NOMO-1 treated with dmso at 0.1 percent for 144 hours (cell line): Measurements from ENCODE around the gene SLC9A8.

Source experiments
- DNase-seq: peaks from one replicate; lab custom pipeline; 2025; ENCODE audit not compliant: unreplicated experiment; lab: John Stamatoyannopoulos, UW

The SLC9A8 gene

DNA sequence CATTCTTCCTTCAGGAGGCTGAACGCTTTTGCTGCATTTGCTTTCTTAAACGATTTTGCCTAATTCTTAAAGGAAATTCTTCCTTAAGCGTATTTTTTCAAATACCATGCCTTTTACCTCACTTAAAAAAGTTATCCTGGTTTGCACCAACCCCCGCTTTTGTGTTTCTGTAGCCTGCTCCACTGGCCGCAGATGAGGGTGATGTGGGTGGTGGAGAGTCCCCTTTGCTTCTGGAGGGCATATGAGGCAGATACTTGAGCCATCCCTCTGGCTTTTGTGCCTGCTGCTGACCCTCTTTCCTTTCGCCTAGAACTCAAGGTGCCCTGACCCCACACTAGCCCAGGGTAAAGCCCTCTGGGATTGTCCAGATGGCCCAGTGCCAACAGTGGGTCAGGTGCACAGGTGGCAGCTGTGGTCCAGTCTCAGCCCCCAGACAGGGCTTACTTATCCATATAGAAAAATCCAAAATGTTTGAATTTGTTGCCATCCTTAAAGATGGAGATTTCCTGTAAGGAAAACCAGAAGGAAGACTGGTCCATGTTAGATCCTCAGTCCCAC lies 58.8 kb downstream of the SLC9A8 start:
- no peak for DNase-seq

DNA sequence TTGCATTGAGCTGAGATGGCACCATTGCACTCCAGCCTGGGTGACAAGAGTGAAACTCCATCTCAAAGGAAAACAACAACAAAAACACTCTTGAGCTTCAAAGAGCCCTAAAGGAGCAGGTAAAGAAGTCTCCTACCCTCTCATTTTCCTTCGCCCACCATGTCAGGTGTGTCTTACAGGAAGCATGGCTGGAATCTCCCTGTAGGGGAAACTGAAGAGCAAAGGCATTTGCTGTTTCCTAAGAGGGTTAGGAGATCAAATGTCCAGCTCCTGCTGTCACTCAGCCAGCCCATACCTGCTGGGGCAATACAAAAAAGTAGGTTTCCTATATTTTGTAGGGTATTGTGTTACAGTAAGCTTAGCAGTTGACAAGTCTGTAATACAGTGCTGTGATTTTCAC lies 59.4 kb downstream of the SLC9A8 start:
- no peak for DNase-seq

DNA sequence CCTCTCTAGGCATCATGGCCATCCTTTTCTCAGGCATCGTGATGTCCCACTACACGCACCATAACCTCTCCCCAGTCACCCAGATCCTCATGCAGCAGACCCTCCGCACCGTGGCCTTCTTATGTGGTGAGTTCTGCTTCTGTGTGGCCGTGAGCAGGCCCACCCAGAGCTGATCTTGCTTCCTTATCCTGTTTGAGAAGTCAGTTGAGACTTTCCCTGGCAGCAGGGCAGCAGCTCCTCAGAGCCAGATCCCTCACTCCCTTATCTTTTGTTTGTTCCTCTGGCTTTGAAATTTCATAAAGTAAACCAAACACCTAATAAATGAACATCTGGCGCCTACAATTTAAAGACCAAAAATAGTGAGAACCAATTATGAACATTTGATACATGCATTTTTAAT lies 62.1 kb downstream of the SLC9A8 start:
- DNase-seq: no peak

DNA sequence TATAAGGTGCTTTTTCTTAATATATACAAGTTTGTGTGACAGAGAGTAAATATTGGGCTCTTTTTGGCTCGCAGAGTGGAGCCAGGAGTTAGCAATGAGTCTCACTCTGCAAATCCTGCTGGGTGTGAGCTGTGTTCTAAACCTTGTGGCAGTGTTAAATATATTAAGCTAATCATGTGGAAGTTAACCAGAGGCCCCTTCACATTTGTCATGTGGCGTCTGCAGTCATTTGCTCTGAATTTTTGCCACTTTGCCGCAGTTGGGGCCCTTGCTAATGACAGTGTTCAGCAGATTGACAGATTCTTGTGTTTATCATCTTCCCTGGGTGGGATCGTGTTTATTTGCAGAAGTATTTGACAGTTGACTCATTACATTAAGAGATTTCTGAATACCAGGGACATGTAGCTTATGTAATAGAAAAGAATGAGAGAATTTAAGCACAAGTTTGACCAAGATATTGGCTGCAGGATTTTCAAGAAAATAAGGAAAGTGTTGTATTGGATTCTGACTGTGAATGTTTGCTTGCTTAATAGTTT lies 64.8 kb downstream of the SLC9A8 start:
- DNase-seq: no peak

DNA sequence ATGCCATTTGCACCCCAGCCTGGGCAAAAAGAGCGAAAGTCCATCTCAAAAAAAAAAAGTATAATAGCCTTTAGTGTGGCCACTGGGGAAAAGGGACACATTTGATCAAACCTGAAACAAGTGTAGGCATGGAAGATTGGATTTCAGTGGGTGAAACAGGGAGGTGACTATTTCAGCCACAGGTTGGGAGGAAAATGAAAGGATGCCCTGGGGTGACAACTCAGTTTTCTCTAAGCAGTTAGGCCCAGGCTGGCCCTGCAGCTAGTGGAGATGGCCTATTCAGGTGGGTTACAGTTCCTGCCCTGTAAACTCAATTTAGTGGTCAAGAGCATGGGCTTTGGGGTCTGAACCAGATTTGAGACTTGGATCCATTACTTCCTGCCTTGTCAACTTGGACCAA lies 66.3 kb downstream of the SLC9A8 start:
- no peak for DNase-seq

DNA sequence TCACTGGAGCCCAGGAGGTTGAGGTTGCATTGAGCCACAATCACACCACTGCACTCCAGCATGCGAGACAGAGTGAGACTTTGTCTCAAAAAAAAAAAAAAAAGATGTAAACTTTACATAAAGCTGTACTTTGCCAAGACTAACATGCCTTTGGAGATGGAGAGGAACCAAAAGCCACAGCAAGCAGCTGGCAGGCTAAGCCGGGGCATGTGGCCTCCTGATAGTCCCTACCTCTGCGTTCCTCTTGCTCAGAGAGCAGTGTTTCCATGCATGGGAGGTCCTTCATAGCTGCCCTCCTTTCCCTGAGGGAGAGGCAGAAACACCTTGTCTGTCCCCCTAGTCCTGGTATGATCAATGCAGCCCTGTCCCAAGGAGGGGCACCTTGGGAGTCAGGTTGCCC lies 67.5 kb downstream of the SLC9A8 start:
- DNase-seq: no peak

DNA sequence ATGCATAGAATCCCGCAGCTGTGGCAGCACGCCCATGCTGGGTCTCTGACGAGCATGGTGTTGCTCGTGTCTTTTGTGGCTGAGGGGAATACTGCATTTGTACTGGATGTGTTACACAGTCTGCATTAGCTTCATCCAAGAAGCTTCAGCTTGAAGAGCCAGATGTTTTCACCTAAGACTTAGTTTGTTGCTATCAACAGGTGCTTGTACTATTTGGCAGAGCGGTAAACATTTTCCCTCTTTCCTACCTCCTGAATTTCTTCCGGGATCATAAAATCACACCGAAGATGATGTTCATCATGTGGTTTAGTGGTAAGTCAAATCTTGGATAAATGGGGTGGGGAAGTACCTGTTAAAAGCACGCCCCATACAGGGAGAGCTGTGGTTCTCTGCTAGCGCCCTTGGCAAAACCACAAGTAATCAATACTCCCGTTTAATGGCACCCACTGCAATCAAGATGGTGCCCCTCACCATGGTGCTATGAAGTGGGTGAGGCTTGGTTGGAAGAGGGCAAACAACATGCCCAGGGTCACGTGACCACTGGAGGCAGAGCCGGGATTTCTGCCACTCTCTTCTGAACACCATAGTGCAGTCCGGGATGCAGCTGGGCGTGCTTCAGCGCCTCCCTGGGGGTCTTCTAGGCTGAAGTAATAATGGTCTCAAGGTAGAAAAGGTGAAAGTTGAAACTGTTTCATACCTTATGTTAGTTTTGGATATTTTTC lies 68.3 kb downstream of the SLC9A8 start:
- DNase-seq: no peak

DNA sequence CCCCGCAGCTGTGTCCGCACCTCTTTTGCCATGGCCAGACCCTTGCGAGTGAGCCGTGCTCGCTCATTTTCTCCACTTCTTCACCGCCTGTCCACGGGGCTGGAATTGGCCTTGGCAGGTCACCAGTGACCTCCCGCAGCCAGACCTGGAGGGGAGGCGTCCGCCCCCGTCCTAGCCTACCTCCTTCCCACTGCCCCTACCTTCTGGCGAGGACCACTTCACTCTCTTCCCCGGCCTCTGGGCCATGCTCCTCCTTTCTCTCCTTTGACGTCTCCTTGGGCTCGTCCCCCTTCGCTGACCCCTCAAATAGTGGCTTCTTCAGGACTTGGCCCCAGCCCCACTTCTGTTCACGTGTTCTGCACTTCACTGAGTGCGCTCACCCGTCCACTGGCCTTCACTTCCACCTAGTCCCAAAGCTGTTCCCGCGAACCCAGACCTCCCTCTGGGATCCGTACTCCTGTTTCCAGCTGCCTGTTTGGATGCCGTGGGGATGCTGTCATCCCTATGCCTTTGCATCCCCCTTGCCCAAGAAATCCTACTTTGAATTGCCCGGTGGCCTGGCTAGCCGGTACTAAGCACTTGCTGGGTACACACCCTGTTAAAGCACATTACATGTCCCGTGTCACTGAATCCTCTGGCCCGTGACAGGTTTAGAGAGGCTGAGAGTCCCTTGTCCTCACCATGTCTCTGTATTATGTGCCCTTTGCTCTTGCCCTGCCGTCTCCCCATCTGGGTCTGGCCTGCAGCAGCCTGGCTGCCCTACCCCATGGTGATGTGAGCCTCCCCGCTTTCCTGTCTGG lies 69.7 kb downstream of the SLC9A8 start:
- no peak for DNase-seq

DNA sequence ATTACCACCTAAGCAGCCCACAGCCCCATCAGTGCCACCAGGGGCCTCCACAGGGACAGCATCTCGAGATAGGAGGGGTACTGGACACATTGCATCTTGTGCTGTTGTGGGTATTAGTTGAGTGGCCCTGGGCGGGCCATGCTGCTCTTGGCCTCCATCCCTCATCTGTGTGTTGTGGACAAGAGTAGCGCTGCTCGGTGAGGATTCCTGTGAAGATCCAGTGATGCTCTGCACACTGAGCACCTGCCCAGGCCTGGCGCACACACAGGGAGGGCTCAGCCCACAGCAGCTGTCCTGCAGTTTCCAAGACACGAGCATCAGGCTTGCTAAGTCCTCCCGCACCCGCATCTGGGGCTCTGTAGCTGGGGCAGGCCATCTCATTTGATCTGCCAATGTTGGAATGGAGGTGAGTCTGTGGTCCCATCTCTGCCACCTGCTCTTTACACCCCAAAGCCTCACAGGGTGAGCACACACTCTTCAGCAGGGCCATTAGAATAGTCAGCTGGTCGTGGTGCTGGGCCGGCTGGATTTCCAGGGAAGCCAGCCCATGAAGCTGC lies 70.7 kb downstream of the SLC9A8 start:
- DNase-seq: no peak

DNA sequence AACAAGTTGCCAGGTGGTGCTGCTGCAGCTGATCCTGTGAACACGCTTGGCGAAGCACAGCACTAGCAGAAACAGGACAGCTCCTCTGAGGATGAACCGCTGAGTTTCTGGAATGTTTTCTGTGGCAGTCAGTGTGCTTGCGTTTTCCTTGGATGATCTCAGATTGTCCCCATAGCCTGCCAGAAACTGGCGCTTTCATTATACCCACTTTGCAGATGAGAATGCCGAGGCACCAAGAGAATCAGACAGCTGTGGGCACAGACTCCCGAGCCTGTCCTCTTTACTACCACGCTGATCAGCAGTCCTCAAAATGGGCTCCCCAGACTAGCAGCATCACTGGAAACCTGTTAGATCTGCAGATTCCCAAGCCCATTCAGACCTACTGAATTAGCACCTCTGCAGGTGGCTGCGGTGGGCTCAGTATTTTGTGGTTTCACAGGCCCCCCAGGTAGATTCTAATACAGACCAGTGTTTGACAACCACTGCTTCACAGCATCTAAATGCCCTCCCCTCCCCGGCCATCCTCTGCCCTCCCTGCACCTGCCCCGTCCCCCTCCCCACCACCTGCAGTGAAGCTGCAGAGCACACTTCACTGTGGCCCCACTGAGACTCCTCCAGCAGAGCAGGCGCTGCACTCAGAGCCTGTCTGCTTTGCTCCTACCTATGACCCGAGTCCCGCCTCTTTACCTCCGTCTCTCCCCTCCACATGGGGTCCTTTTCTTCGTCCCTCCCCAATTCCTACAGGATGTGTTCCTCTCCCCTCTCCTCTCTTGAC lies 73.1 kb downstream of the SLC9A8 start:
- DNase-seq: no peak

DNA sequence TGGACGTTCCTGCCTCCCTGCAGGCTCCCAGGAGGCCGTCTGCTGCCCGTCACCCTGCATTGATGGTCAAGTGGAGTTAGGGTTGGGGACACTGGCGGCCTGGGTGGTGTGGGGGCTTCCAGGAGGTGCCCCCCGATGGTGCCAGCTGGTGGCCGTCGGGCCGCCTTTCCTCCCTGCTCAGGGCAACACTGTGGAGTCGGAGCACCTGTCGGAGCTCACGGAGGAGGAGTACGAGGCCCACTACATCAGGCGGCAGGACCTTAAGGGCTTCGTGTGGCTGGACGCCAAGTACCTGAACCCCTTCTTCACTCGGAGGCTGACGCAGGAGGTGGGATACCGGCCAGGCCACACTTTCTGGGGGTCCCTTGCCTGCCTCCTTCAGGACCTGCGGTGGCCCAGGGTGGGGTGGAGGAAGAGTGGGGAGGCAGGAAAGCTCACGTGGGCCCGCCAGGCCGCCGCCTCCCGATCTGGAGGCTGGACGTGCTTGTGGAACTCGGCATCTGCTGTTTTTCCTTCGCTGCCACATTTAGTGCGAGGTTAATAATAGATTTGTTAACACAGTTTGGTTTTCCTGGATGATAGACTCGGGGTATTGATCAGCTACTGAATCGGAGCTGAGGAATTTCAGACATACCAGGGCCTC lies 74.1 kb downstream of the SLC9A8 start:
- DNase-seq: no peak

DNA sequence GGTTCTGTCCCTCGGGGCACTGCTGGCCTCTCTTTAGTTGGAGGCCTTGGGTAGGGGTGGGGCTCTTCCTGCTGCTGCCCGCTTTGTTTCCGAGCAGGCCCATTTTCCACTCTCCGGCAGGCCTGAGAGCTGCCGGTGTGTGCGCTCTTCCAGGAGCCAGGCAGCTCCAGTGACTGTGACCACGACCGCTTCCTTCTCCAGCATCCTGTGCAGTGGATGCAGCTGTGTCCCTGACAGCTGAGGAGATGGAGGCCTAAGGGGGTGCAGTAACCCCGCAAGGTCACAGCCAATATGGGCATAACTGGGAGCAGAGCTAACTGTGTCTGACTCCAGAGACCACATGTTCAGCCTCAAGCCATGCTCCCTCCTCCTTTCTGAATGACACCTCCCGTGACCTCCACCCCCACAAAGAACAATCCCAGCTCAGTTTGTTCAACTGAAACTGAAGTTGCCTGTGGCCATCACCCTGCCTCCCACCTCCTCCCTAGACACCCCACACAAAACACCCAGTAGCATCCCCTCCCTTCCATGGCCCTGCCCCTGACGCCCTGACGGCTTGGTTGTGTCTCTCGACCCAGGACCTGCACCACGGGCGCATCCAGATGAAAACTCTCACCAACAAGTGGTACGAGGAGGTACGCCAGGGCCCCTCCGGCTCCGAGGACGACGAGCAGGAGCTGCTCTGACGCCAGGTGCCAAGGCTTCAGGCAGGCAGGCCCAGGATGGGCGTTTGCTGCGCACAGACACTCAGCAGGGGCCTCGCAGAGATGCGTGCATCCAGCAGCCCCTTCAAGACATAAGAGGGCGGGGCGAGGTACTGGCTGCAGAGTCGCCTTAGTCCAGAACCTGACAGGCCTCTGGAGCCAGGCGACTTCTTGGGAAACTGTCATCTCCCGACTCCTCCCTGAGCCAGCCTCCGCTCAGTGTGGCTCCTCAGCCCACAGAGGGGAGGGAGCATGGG lies 74.9 kb downstream of the SLC9A8 start:
- no peak for DNase-seq

DNA sequence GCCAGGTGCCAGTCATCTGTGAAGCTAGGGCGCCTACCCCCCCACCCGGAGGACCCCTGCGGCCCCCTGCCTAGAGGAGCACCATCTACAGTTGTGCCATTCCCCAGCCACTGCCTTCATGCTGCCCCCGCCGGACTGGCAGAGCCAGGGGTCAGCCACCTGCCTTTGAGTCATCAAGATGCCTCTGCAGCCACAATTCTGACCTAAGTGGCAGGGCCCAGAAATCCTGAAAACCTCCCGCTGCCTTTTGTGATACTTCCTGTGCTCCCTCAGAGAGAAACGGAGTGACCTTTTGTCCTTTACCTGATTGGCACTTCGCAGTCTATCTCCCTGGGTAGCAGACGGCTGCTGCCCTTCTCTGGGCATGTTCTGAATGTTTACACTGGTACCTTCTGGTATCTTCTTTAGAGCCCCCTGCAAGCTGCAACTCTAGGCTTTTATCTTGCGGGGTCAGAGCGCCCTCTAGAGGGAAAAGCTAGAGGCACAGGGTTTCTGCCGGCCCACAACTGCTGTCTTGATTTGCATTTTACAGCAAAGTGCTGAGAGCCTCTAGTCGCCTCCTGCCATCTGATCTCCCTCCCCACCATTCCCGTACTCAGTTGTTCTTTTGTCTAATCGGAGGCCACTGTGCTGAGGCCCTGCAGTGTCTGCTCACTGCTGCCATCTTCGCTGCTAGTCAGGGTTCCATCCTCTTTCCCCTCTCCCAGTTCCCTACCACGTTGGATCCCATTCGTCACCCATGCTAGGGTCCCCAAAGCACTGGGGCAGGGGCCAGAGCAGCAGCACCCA lies 75.8 kb downstream of the SLC9A8 start:
- DNase-seq: peak; percentile 27

DNA sequence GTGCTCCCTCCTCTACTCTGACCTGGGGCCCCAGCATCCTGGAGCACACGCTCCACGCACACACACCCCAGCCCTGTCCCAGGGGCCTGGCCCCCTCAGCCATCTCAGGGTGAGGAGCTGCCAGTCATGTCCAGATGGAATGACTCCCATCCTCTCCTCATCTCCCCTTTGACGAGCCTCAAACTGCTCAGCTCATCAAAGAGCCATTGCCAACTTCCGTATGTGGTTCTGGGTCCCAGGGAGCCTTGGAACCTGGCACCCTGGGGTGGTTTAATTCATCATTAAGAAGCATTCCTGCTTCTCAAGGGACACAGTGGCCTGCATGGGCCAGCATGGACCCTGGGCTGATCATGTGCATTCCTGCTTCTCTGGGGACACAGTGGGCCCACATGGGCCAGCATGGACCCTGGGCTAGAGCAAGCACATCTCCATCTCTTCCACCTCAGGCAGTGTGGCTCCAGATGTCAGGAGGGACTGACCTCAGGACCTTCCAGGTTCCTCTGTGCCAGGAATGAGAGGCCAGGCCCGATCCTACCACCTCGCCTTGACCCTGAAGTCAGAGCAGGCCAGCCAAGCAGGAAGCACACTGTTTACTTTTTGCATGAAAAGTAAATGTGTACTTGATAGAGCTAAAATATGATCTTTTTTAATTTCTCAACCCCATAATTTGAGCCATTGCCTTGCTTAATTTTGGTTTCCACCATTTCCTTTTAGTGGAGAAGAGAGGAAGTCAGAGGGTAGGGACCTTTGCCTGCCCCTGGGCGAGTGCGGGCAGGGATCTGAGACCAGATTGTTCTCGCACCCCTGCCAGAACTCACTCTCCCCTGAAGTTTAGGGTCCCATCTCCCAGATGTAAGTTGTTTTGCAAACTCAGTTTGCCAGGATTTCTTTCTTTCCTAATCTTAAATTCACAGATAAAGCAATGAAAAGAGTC lies 76.6 kb downstream of the SLC9A8 start:
- peak; percentile 26 for DNase-seq

DNA sequence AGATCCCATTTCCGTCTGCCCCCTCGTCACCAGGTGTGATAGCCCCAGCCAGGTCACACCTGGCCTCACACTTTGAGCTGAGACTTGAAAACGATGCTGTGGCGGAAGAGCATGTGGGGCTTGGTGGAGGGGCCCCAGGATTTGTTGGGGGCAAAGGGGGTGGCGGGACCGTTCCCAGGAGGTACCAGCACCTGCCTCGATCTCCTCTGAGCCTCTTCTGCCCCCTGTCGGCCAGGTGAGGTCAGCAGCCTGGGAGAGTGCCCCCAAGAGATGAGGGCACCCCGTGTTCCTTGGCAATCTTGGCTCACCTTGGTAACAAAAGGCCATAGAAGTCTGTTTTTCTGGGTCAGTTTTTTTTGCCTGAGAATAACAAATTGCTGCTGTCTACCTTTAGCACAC lies 77.3 kb downstream of the SLC9A8 start:
- no peak for DNase-seq

DNA sequence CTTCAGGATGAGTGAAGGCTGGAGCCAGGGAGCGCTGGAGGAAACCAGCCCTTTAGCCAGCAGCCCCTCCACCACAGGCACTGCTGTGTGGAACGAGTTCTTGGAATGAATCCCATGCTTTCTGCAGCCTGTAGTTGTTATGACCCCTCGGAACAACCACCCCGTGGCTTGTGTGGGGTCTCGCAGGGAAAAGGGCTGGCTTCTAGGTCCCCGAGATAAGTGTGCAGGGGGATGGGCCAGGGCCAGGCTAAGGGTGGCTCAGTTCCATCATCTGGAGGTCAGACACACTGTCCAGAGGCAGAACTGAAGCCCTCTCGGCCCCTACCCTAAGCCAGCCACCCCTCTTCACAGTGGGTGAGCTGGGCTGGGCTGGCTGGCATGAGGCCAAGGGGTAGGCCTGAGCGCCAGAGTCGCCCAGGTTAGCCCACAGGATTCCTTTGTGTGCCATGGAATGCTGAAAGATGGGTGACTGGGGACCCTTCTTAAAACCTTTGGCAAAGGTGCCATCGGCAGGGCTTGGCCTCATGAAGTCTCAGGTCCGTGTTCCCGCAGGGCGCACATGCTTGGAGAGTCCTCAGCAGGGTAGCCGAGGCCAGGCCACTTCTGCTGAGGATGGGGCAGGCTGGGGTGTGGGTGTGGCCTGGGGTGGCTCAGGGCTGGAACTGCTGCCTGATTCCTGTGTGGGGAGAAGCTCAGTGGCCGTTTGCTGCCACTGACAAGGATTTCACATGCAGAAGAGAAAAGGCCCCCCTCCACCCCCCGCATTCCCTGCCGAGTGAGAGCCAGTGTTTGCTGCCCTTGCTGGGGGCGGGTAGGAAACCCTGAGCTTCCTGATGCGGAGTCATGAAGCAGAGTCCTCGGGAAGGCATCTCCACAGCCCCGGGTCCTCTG lies 78.1 kb downstream of the SLC9A8 start:
- DNase-seq: no peak
